Astrocyte (in vitro differentiated cells and primary cell): ENCODE results near the gene PRKCB. TPM values are rescaled to one million over a fixed set of nuclear protein-coding genes. Genes with fewer than 3 reads are reported as not detected.

ENCODE experiments used
- DNase-seq: peaks from one replicate; pipeline ENCODE4 v3.0.0-alpha.2; 2010; ENCODE audit warnings: low read depth
- FAIRE-seq: peaks from 2 replicates; lab custom pipeline; 2011; peaks lifted over from hg19 to GRCh38; lab: Jason Lieb, UNC
- H2AFZ ChIP-seq: 2 replicates; pipeline ENCODE4 v1.6.0; 2012; ENCODE audit warnings: low read depth, low read length, inconsistent platforms
- H3K27ac ChIP-seq: 2 replicates; pipeline ENCODE4 v1.5.1; 2011; ENCODE audit warnings: low read depth, low read length, inconsistent platforms
- H3K27me3 ChIP-seq: 2 replicates; pipeline ENCODE4 v1.6.0; 2011; ENCODE audit warnings: low read length, inconsistent platforms; ENCODE audit not compliant: insufficient read depth
- H3K36me3 ChIP-seq: 2 replicates; pipeline ENCODE4 v1.5.1; 2011; ENCODE audit warnings: low read length, inconsistent platforms; ENCODE audit not compliant: insufficient read depth
- H3K4me1 ChIP-seq: 2 replicates; pipeline ENCODE4 v1.5.1; 2011; ENCODE audit warnings: low read length, inconsistent platforms; ENCODE audit not compliant: insufficient read depth
- H3K4me2 ChIP-seq: 2 replicates; pipeline ENCODE4 v1.6.0; 2012; ENCODE audit warnings: low read length, inconsistent platforms
- H3K4me3 ChIP-seq: 2 replicates; pipeline ENCODE4 v1.5.1; 2011; ENCODE audit warnings: low read depth, mild to moderate bottlenecking, low read length, inconsistent platforms; ENCODE audit not compliant: insufficient read depth
- H3K79me2 ChIP-seq: 2 replicates; pipeline ENCODE4 v1.6.0; 2012; ENCODE audit warnings: mild to moderate bottlenecking, low read length, inconsistent platforms; ENCODE audit not compliant: insufficient read depth
- H3K9ac ChIP-seq: 2 replicates; pipeline ENCODE4 v1.6.0; 2012; ENCODE audit warnings: mild to moderate bottlenecking, low read length, inconsistent platforms
- H3K9me3 ChIP-seq: 2 replicates; pipeline ENCODE4 v1.5.1; 2012; ENCODE audit warnings: low read depth, mild to moderate bottlenecking, low read length, inconsistent platforms; ENCODE audit not compliant: insufficient read depth
- H4K20me1 ChIP-seq: 2 replicates; pipeline ENCODE4 v1.6.0; 2012; ENCODE audit warnings: low read length, inconsistent platforms; ENCODE audit not compliant: insufficient read depth
- H3K27ac Mint-ChIP-seq: one replicate; pipeline ENCODE4 v1.8.0; 2021; ENCODE audit warnings: mild to moderate bottlenecking, mixed read lengths; ENCODE audit not compliant: unreplicated experiment
- H3K27me3 Mint-ChIP-seq: one replicate; pipeline ENCODE4 v1.8.0; 2021; ENCODE audit warnings: low read depth, mixed read lengths; ENCODE audit not compliant: unreplicated experiment
- H3K36me3 Mint-ChIP-seq: one replicate; pipeline ENCODE4 v1.8.0; 2021; ENCODE audit warnings: low read depth, mixed read lengths; ENCODE audit not compliant: unreplicated experiment
- H3K4me1 Mint-ChIP-seq: one replicate; pipeline ENCODE4 v1.8.0; 2021; ENCODE audit warnings: low read depth, mixed read lengths; ENCODE audit not compliant: unreplicated experiment
- H3K4me3 Mint-ChIP-seq: one replicate; pipeline ENCODE4 v1.8.0; 2021; ENCODE audit warnings: mild to moderate bottlenecking, moderate library complexity, mixed read lengths; ENCODE audit not compliant: unreplicated experiment
- H3K9me3 Mint-ChIP-seq: one replicate; pipeline ENCODE4 v1.8.0; 2021; ENCODE audit warnings: mild to moderate bottlenecking, mixed read lengths; ENCODE audit not compliant: unreplicated experiment
- EZH2 ChIP-seq: IDR thresholded peaks from 2 replicates; pipeline ENCODE4 v1.6.1; 2012; ENCODE audit warnings: mild to moderate bottlenecking, low read length, inconsistent platforms; ENCODE audit not compliant: insufficient read depth
- total RNA-seq: library from RNA; stranded (reverse); gene quantifications from 2 replicates; pipeline ENCODE4 v1.2.1, GENCODE V29; 2021
- TF ChIP-seq, protein P1 (sequence below): IDR thresholded peaks from 2 replicates; pipeline ENCODE4 v1.5.1; 2011; ENCODE audit warnings: low read depth, mild to moderate bottlenecking, inconsistent platforms, low read length, moderate library complexity; ENCODE audit not compliant: insufficient read depth

The PRKCB gene
- total RNA-seq, 1 donor from 2014 or later = 2.5 TPM

DNA sequence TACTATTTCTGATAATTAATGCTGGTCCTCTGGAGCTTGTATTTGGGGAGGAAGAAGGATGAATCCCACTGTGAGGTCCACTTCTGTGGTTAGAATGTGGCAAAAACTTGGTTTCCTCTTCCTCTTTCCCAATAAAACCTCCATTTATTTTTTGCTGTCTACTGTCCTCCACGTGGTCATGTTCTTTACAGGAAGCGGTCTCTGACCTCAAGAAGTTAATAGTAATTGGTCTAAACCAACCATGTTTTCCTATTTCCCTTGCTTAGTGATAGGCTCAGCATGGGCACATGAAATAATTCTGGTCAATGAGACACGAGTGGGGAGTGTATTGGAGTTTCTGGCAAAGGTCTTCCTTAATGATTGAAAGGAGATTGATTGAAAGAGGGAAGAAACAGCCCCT is 47.1 kb upstream of the PRKCB start:
- Histone ChIP-seq H3K9ac (no peak overlapping the region), H3K4me2 (no peak overlapping the region), H3K4me1 (no peaks in the 10 kb centered on the region), H3K79me2 (no peaks in the 10 kb centered on the region), H3K27ac (no peak overlapping the region), H3K9me3 (no peaks in the 10 kb centered on the region), H3K27me3 (no peaks in the 10 kb centered on the region), H4K20me1 (no peaks in the 10 kb centered on the region), H2AFZ (no peak overlapping the region), H3K36me3 (no peaks in the 10 kb centered on the region), H3K4me3 (no peak overlapping the region)
- Mint-ChIP-seq H3K9me3 (peaks cover 2% of the 10 kb centered on the region), H3K4me3 (no peak overlapping the region), H3K36me3 (no peaks in the 10 kb centered on the region), H3K4me1 (peaks cover 2% of the 10 kb centered on the region), H3K27me3 (peaks cover 21% of the 10 kb centered on the region), H3K27ac (no peak overlapping the region)
- DNase-seq (no peak), FAIRE-seq (no peak)
- TF ChIP-seq, protein P1, sequence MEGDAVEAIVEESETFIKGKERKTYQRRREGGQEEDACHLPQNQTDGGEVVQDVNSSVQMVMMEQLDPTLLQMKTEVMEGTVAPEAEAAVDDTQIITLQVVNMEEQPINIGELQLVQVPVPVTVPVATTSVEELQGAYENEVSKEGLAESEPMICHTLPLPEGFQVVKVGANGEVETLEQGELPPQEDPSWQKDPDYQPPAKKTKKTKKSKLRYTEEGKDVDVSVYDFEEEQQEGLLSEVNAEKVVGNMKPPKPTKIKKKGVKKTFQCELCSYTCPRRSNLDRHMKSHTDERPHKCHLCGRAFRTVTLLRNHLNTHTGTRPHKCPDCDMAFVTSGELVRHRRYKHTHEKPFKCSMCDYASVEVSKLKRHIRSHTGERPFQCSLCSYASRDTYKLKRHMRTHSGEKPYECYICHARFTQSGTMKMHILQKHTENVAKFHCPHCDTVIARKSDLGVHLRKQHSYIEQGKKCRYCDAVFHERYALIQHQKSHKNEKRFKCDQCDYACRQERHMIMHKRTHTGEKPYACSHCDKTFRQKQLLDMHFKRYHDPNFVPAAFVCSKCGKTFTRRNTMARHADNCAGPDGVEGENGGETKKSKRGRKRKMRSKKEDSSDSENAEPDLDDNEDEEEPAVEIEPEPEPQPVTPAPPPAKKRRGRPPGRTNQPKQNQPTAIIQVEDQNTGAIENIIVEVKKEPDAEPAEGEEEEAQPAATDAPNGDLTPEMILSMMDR = no peak
- TF ChIP-seq EZH2 = no peak

DNA sequence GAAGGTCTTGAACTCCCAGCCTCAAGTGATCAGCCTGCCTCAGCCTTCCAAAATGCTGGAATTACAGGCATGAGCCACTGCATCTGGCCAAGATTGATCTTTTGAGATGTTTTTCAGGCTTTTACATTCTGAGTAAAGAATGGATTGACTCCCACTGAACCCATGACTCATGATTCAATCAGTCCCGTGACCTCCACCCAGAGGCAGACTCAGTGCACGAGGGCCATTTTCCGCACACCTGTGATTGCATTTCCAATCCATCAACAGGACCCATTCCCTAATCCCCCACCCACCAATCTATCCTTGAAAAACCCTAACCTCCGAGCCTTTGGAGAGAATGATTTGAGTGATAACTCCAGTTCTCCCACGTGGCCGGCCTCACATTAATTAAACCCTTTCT is 40.4 kb upstream of the PRKCB start:
- Histone ChIP-seq H3K9me3 (no peaks in the 10 kb centered on the region), H3K36me3 (no peaks in the 10 kb centered on the region), H3K79me2 (no peaks in the 10 kb centered on the region), H3K4me1 (no peaks in the 10 kb centered on the region), H3K4me3 (no peak overlapping the region), H3K27ac (no peak overlapping the region), H3K27me3 (no peaks in the 10 kb centered on the region), H3K4me2 (no peak overlapping the region), H2AFZ (no peak overlapping the region), H4K20me1 (no peaks in the 10 kb centered on the region), H3K9ac (no peak overlapping the region)
- Mint-ChIP-seq H3K36me3 (no peaks in the 10 kb centered on the region), H3K4me1 (peaks cover 7% of the 10 kb centered on the region), H3K4me3 (no peak overlapping the region), H3K9me3 (no peaks in the 10 kb centered on the region), H3K27ac (no peak overlapping the region), H3K27me3 (peaks cover 4% of the 10 kb centered on the region)
- FAIRE-seq = no peak
- no peak for TF ChIP-seq EZH2
- TF ChIP-seq, protein P1 = no peak
- no peak for DNase-seq

DNA sequence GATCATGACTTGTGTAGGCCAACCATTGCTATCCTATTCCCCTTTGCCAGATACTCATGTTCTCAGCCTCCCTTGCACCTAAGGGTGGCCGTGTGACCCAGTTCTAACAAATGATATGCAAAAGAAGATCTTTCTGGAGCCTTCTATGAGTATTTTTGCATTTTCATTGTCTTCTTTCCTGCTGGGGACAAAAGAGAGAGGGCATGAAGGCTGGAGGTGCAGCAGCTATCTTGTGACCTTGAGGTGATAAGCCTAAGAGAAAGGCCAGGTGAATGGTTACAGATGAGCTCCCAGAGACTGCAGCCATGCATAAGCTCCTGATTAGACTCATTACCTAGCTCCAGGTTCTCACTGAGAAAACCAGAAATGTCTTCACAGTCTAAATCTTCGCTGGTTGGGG is 38.8 kb upstream of the PRKCB start:
- Mint-ChIP-seq H3K27ac (no peak overlapping the region), H3K36me3 (no peaks in the 10 kb centered on the region), H3K9me3 (no peaks in the 10 kb centered on the region), H3K4me1 (peaks cover 7% of the 10 kb centered on the region), H3K27me3 (peaks cover 5% of the 10 kb centered on the region), H3K4me3 (no peak overlapping the region)
- no peak overlapping the region for H3K4me2 ChIP-seq
- H2AFZ ChIP-seq = no peak overlapping the region
- TF ChIP-seq, protein P1 = no peak
- TF ChIP-seq EZH2 = no peak
- FAIRE-seq (no peak), DNase-seq (no peak)
- no peak overlapping the region for H3K9ac ChIP-seq
- H3K27ac ChIP-seq = no peak overlapping the region
- no peaks in the 10 kb centered on the region for H4K20me1 ChIP-seq
- no peaks in the 10 kb centered on the region for H3K4me1 ChIP-seq
- no peaks in the 10 kb centered on the region for H3K36me3 ChIP-seq
- no peaks in the 10 kb centered on the region for H3K79me2 ChIP-seq
- H3K27me3 ChIP-seq = no peaks in the 10 kb centered on the region
- H3K9me3 ChIP-seq = no peaks in the 10 kb centered on the region
- no peak overlapping the region for H3K4me3 ChIP-seq
